GM12878 (cell line): ENCODE measurements around the gene DDX20. TPM values are rescaled to one million over a fixed set of nuclear protein-coding genes. Genes with fewer than 3 reads are reported as not detected.

Source experiments
- ASH2L ChIP-seq: fragments of 300-600, 200-600 bp; sonication (generic); IDR thresholded peaks from 2 replicates; pipeline ENCODE4 v1.6.1; 2017; ENCODE audit warnings: low read depth, mild to moderate bottlenecking, borderline replicate concordance
- CBX3 ChIP-seq: fragments of 200-600 bp; sonication (generic); IDR thresholded peaks from 2 replicates; pipeline ENCODE4 v1.6.1; 2016; ENCODE audit warnings: low read depth, borderline replicate concordance
- ETV6 ChIP-seq, 2 experiments: fragments of 450-650 bp in 1 of 2; IDR thresholded peaks in 1 of 2; conservative IDR thresholded peaks in 1 of 2; 2 replicates each; pipeline ENCODE4 v1.6.1; 2014; ENCODE audit warnings: antibody characterized with exemption in 1 of 2, borderline replicate concordance in 1 of 2, low read depth in 1 of 2, mild to moderate bottlenecking in 1 of 2, moderate library complexity in 1 of 2
- MLLT1 ChIP-seq: fragments of 450-650 bp; IDR thresholded peaks from 2 replicates; pipeline ENCODE4 v1.6.1; 2016; ENCODE audit warnings: mild to moderate bottlenecking
- NFXL1 ChIP-seq: fragments of 450-650 bp; IDR thresholded peaks from 2 replicates; pipeline ENCODE4 v1.6.1; 2017; ENCODE audit warnings: antibody characterized with exemption, mild to moderate bottlenecking, borderline replicate concordance
- NFYA ChIP-seq: IDR thresholded peaks from 2 replicates; pipeline ENCODE4 v1.6.1; 2011; ENCODE audit warnings: low read depth, mild to moderate bottlenecking, low read length, improper control_type of control experiment, borderline replicate concordance
- POLR2A ChIP-seq: IDR thresholded peaks from 2 replicates; pipeline ENCODE4 v1.6.1; 2011; ENCODE audit warnings: low read depth, mild to moderate bottlenecking, low read length
- RB1 ChIP-seq: fragments of 450-650 bp; formaldehyde crosslinking; IDR thresholded peaks from 2 replicates; pipeline ENCODE4 v1.6.1; 2017; ENCODE audit warnings: mild to moderate bottlenecking, borderline replicate concordance
- RBBP5 ChIP-seq: fragments of 200-600 bp; sonication (generic); conservative IDR thresholded peaks from 2 replicates; pipeline ENCODE4 v1.6.1; 2016
- RELA ChIP-seq: fragments of 450-650 bp; IDR thresholded peaks from 2 replicates; pipeline ENCODE4 v1.8.0; 2014; ENCODE audit warnings: borderline replicate concordance; ENCODE audit not compliant: partially characterized antibody
- REST ChIP-seq: IDR thresholded peaks from 2 replicates; pipeline ENCODE4 v1.6.1; 2012; ENCODE audit warnings: mild to moderate bottlenecking, low read depth, low read length
- RUNX3 ChIP-seq: IDR thresholded peaks from 2 replicates; pipeline ENCODE4 v1.6.1; 2012; ENCODE audit warnings: low read length, inconsistent platforms
- SMAD5 ChIP-seq: IDR thresholded peaks from 2 replicates; pipeline ENCODE4 v1.6.1; 2016; ENCODE audit warnings: antibody characterized with exemption, low read depth
- SMC3 ChIP-seq: IDR thresholded peaks from 2 replicates; pipeline ENCODE4 v1.6.1; 2011; ENCODE audit warnings: low read length, improper control_type of control experiment, borderline replicate concordance
- SREBF2 ChIP-seq: IDR thresholded peaks from 2 replicates; pipeline ENCODE4 v1.6.1; 2012; ENCODE audit warnings: mild to moderate bottlenecking, low read length
- TARDBP ChIP-seq: IDR thresholded peaks from 2 replicates; pipeline ENCODE4 v1.6.1; 2016; ENCODE audit warnings: borderline replicate concordance
- ZBTB40 ChIP-seq: fragments of 450-650 bp; IDR thresholded peaks from 2 replicates; pipeline ENCODE4 v1.6.1; 2016; ENCODE audit warnings: mild to moderate bottlenecking, moderate library complexity, borderline replicate concordance
- ZNF622 ChIP-seq: fragments of 450-650 bp; IDR thresholded peaks from 2 replicates; pipeline ENCODE4 v1.6.1; 2017; ENCODE audit warnings: mild to moderate bottlenecking, inconsistent platforms
- polyA plus RNA-seq, 11 experiments: library from polyadenylated mRNA; depleted of rRNA in 4 of 11; unstranded in 6 of 11; stranded (reverse) in 5 of 11; fragments of >200 nt; fragmentation: Nextera tagmentation in 4 of 11; fragmentation: Illumina TruSeq in 1 of 11; extraction: Ambion mirVana in 4 of 11; extraction: Trizol in 1 of 11; gene quantifications; 1 replicate in 1 of 11; 2 replicates in 10 of 11; pipeline versions ENCODE4 v1.2.1 to v1.2.3, GENCODE V29; 2011 to 2016; ENCODE audit warnings: inconsistent platforms in 2 of 11, missing spikeins in 2 of 11, low read depth in 1 of 11
- total RNA-seq, 4 experiments: library from RNA; depleted of rRNA in 3 of 4; stranded (reverse); fragments of >200 nt in 3 of 4; fragmentation: Illumina TruSeq in 1 of 4; extraction: Trizol in 1 of 4; gene quantifications; 2 replicates each; pipeline versions ENCODE4 v1.2.1 to v1.2.3, GENCODE V29; 2013 to 2021
- TF ChIP-seq, protein P1 (sequence below), 3 experiments: IDR thresholded peaks in 2 of 3; conservative IDR thresholded peaks in 1 of 3; 2 replicates each; pipeline ENCODE4 v1.5.1; 2011; ENCODE audit warnings: low read depth in 3 of 3, low read length in 3 of 3, mild to moderate bottlenecking in 3 of 3, control low read depth in 2 of 3, moderate library complexity in 2 of 3, inconsistent platforms in 1 of 3, mixed read lengths in 1 of 3; ENCODE audit not compliant: control insufficient read depth in 2 of 3, insufficient read depth in 1 of 3; ENCODE audit errors: extremely low read depth in 1 of 3

The DDX20 gene
- total and polyA plus RNA-seq, 10 of the 15 experiments (the other 5 are each of a cell fraction or from before 2014, with no cell fraction given) = 7.2 to 30.6 (median 25.1) TPM

DNA sequence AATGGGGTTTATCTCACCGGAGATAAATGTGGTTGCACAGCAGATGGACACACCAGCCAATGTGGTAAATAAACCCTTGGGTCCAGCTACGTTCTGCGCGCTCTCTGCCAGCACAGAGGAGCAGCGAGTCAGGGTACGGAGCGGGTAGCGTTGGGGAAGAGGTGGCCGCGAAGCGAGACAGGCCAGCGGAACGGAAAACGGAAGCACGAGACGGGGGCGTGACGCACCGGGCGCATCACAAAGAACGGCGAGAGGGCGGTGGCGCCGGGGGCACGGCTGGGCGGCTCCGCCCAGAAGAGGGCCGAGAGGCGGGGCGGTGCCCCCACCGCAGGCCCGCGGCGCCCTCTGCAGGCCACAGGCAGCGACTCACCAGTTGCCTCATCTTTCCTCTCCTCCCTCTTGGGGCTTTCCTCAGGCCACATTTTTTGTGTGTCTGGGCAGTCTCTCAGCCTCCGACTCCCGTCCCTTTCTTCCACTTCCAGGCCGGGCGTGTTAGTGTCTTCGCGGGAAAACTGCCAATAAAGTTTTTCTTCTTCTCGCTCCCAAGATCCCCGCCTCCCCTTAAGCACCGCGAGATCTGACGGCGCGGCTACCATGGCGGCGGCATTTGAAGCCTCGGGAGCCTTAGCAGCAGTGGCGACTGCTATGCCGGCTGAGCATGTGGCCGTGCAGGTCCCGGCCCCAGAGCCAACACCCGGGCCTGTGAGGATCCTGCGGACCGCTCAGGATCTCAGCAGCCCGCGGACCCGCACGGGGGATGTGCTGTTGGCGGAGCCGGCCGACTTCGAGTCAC, at the start of gene DDX20 (continued):
- TF ChIP-seq ZNF622 (no peak), RBBP5 (no peak), POLR2A (peak; percentile 92), ETV6 (conservative IDR thresholded peaks at IDR 0.05 in 1 of 2, IDR thresholded peaks at IDR 0.05 in 1 of 2; ENCODE audit: borderline replicate concordance in 1 of 2, low read depth in 1 of 2) (peak in 1 of 2 experiments; percentile 60; a peak in 1 of 4 replicates), RUNX3 (peak; percentile 76), SMAD5 (peak; percentile 92), RELA (peak; percentile 88), SREBF2 (0 out of 2 replicates have a peak, but pooled peaks have one; percentile 15), RB1 (peak; percentile 98), REST (no peak), SMC3 (peak; percentile 67; the same call in 1 of the 2 replicates), TARDBP (peak; percentile 98), NFYA (no peak), ZBTB40 (peak; percentile 100), CBX3 (no peak), MLLT1 (peak; percentile 77), ASH2L (no peak), NFXL1 (no peak)
- TF ChIP-seq, protein P1, sequence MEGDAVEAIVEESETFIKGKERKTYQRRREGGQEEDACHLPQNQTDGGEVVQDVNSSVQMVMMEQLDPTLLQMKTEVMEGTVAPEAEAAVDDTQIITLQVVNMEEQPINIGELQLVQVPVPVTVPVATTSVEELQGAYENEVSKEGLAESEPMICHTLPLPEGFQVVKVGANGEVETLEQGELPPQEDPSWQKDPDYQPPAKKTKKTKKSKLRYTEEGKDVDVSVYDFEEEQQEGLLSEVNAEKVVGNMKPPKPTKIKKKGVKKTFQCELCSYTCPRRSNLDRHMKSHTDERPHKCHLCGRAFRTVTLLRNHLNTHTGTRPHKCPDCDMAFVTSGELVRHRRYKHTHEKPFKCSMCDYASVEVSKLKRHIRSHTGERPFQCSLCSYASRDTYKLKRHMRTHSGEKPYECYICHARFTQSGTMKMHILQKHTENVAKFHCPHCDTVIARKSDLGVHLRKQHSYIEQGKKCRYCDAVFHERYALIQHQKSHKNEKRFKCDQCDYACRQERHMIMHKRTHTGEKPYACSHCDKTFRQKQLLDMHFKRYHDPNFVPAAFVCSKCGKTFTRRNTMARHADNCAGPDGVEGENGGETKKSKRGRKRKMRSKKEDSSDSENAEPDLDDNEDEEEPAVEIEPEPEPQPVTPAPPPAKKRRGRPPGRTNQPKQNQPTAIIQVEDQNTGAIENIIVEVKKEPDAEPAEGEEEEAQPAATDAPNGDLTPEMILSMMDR (IDR thresholded peaks at IDR 0.05 in 2 of 3, conservative IDR thresholded peaks at IDR 0.05 in 1 of 3; ENCODE audit: control insufficient read depth in 2 of 3, extremely low read depth in 1 of 3, insufficient read depth in 1 of 3, low read depth in 3 of 3, low read length in 3 of 3) = peak; percentile 84 to 97 (median 93)
